Endothelial cell of umbilical vein (primary cell): ENCODE measurements around the gene GTF3C4. TPM values are rescaled to one million over a fixed set of nuclear protein-coding genes. Genes with fewer than 3 reads are reported as not detected.

Experiments
- BruUV-seq: library from RNA; stranded (reverse); fragments of 400-500 nt; replicated peaks from 2 replicates; lab custom pipeline; 2021; lab: Mats Ljungman, UMichigan
- CTCF ChIA-PET: fragments of 300-600, 350-600 bp; sonication (Branson Sonifier 250); formaldehyde crosslinking; loops from one replicate; lab custom pipeline; 2021; ENCODE audit warnings: antibody characterized with exemption, inconsistent platforms; lab: Charles Lee
- POLR2A ChIA-PET: fragments of 300-600, 350-600 bp; sonication (Branson Sonifier 250); formaldehyde crosslinking; loops from one replicate; lab custom pipeline; 2021; ENCODE audit warnings: antibody characterized with exemption, inconsistent platforms; lab: Charles Lee
- DNase-seq: peaks from one replicate; pipeline ENCODE4 v3.0.0-alpha.2; 2011; ENCODE audit warnings: low read depth, low spot score
- FAIRE-seq: peaks from 2 replicates; lab custom pipeline; 2011; peaks lifted over from hg19 to GRCh38; lab: Jason Lieb, UNC
- H2AFZ ChIP-seq: 2 replicates; pipeline ENCODE4 v1.6.0; 2012; ENCODE audit warnings: low read depth, low read length, control low read depth, inconsistent platforms
- H3K27ac ChIP-seq: 2 replicates; pipeline ENCODE4 v1.5.1; 2011; ENCODE audit warnings: low read depth, mild to moderate bottlenecking, control low read depth, low read length, moderate library complexity; ENCODE audit not compliant: insufficient read depth
- H3K27me3 ChIP-seq, 2 experiments: 2 replicates each; pipeline versions ENCODE4 v1.6.0 to v1.6.1; 2011; ENCODE audit warnings: low read length in 2 of 2, mixed read lengths in 1 of 2; ENCODE audit not compliant: control insufficient read depth in 2 of 2, insufficient read depth in 2 of 2
- H3K36me3 ChIP-seq, 2 experiments: 2 replicates in 1 of 2; 3 replicates in 1 of 2; pipeline ENCODE4 v1.5.1; 2011; ENCODE audit warnings: low read length in 2 of 2, mild to moderate bottlenecking in 1 of 2, moderate library complexity in 1 of 2; ENCODE audit not compliant: control insufficient read depth in 2 of 2, insufficient read depth in 2 of 2; ENCODE audit errors: extremely low read depth in 1 of 2
- H3K4me1 ChIP-seq: 3 replicates; pipeline ENCODE4 v1.5.1; 2011; ENCODE audit warnings: mild to moderate bottlenecking, low read length; ENCODE audit not compliant: control insufficient read depth, insufficient read depth; ENCODE audit errors: extremely low read depth
- H3K4me2 ChIP-seq: 2 replicates; pipeline ENCODE4 v1.6.1; 2011; ENCODE audit warnings: low read length, control low read depth, mixed read lengths; ENCODE audit not compliant: insufficient read depth
- H3K4me3 ChIP-seq, 3 experiments: fragments of 200-600 bp in 1 of 3; sonication (generic), shearing (Covaris generic) in 1 of 3; replicated peaks in 1 of 3; 2 replicates each; pipeline ENCODE4 v1.5.1; 2011 to 2016; ENCODE audit warnings: control low read depth in 3 of 3, low read length in 3 of 3, mild to moderate bottlenecking in 2 of 3, inconsistent platforms in 1 of 3, low read depth in 1 of 3, moderate library complexity in 1 of 3; ENCODE audit not compliant: insufficient read depth in 1 of 3
- H3K79me2 ChIP-seq: 2 replicates; pipeline ENCODE4 v1.6.0; 2012; ENCODE audit warnings: low read length, inconsistent platforms; ENCODE audit not compliant: control insufficient read depth, insufficient read depth
- H3K9ac ChIP-seq: replicated peaks from 2 replicates; pipeline ENCODE3; 2011; ENCODE audit warnings: low read length, control low read depth; ENCODE audit not compliant: insufficient read depth; ENCODE audit errors: extremely low read depth
- H3K9me1 ChIP-seq: replicated peaks from 3 replicates; pipeline ENCODE4 v1.6.0; 2011; ENCODE audit warnings: mild to moderate bottlenecking, low read length; ENCODE audit not compliant: control insufficient read depth, insufficient read depth; ENCODE audit errors: extremely low read depth
- H3K9me3 ChIP-seq: replicated peaks from 2 replicates; pipeline ENCODE4 v1.5.1; 2012; ENCODE audit warnings: low read length, inconsistent platforms; ENCODE audit not compliant: control insufficient read depth, insufficient read depth
- H4K20me1 ChIP-seq: replicated peaks from 2 replicates; pipeline ENCODE3; 2011; ENCODE audit warnings: mild to moderate bottlenecking, low read length; ENCODE audit not compliant: control insufficient read depth, insufficient read depth; ENCODE audit errors: extremely low read depth
- CTCF ChIP-seq, 2 donors: IDR thresholded peaks; 1 replicate in 1 of 2; 2 replicates in 1 of 2; pipeline ENCODE4 v1.5.1; 2011; ENCODE audit warnings: low read length in 2 of 2, mild to moderate bottlenecking in 2 of 2, moderate library complexity in 2 of 2, control low read depth in 1 of 2, inconsistent platforms in 1 of 2, low read depth in 1 of 2; ENCODE audit not compliant: insufficient read depth in 1 of 2; ENCODE audit errors: extremely low read depth in 1 of 2
- EZH2 ChIP-seq: IDR thresholded peaks from 2 replicates; pipeline ENCODE4 v1.6.1; 2012; ENCODE audit warnings: borderline replicate concordance, low read depth, mild to moderate bottlenecking, moderate library complexity, low read length, inconsistent platforms; ENCODE audit not compliant: severe bottlenecking
- FOS ChIP-seq: IDR thresholded peaks from 2 replicates; pipeline ENCODE4 v1.6.1; 2011; ENCODE audit warnings: mild to moderate bottlenecking, low read length, moderate library complexity, borderline replicate concordance; ENCODE audit not compliant: insufficient read depth
- GATA2 ChIP-seq: IDR thresholded peaks from 2 replicates; pipeline ENCODE4 v1.7.0; 2011; ENCODE audit warnings: low read depth, mild to moderate bottlenecking, moderate library complexity, mixed read lengths, low read length; ENCODE audit not compliant: insufficient read length, insufficient read depth
- JUN ChIP-seq: IDR thresholded peaks from 2 replicates; pipeline ENCODE4 v1.6.1; 2011; ENCODE audit warnings: borderline replicate concordance, low read depth; ENCODE audit not compliant: insufficient read length, insufficient read depth
- MYC ChIP-seq: IDR thresholded peaks from one replicate; pipeline ENCODE4 v1.6.1; 2011; ENCODE audit warnings: mild to moderate bottlenecking, low read depth, low read length
- POLR2A ChIP-seq: IDR thresholded peaks from 2 replicates; pipeline ENCODE4 v1.6.1; 2012; ENCODE audit warnings: low read depth, mild to moderate bottlenecking, control low read depth, low read length
- POLR2AphosphoS5 ChIP-seq: IDR thresholded peaks from 2 replicates; pipeline ENCODE4 v1.6.1; 2012; ENCODE audit warnings: low read depth, mild to moderate bottlenecking, control low read depth, low read length, moderate library complexity; ENCODE audit not compliant: insufficient read depth
- dilution Hi-C: fragments of 300-500 bp; cut with MboI; formaldehyde crosslinking; loops from one replicate; pipeline ENCODE4 v1.15.0; 2019; ENCODE audit warnings: low sequenced_read_pairs; ENCODE audit not compliant: extremely low pct_ligation_motif_present
- intact Hi-C: fragments of 100-400 bp; cut with micrococcal nuclease; formaldehyde crosslinking; loops from one replicate; pipeline ENCODE4 v1.10.0; 2022
- polyA plus RNA-seq, 4 experiments: library from polyadenylated mRNA; depleted of rRNA in 3 of 4; stranded (reverse) in 3 of 4; unstranded in 1 of 4; fragments of >200 nt; gene quantifications; 2 replicates each; pipeline versions ENCODE4 v1.2.1 to v1.2.3, GENCODE V29; 2011 to 2012; ENCODE audit warnings: missing spikeins in 1 of 4
- total RNA-seq: library from RNA; stranded (reverse); gene quantifications from 2 replicates; pipeline ENCODE4 v1.2.3, GENCODE V29; 2021
- TF ChIP-seq, protein P1 (sequence below): IDR thresholded peaks from 2 replicates; pipeline ENCODE4 v1.6.1; 2011; ENCODE audit not compliant: insufficient read depth, insufficient read length

Gene GTF3C4
- total and polyA plus RNA-seq, 2 donors (not counting 3 experiments of a cell fraction or from before 2014, with no cell fraction given): 3.3 to 19.2 TPM

DNA sequence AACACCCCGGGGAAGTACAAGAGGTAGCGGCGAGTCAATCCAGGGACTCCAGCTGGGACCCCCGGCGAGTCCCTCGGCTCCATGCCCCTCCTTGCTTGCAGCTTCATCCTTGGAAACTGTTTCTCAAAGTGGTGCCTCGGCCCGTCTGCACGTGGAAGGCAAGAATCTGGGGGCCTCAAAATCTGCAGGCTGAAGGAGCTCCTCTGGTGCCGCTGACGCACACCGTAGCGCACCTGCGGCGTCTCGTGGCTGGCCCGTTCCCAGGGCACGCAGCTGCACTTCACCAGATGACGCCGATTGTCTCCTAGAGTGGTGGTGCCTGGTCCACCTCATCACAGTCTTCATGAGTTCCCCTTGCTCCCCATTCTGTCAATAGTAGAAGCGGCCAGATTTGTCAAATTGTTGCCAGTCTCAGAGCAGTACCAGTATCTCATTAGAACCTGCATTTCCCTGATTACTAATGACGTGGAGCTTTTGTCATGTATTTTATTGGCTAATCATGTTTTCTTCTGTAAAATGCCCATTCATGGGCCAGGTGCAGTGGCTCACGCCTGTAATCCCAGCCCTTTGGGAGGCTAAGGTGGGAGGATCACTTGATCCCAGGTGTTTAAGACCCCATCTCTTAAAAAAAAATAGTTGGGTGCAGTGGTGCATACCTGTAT is 38.6 kb downstream of the GTF3C4 start:
- no peak overlapping the region for H3K4me3 ChIP-seq
- TF ChIP-seq FOS: no peak
- TF ChIP-seq CTCF (IDR thresholded peaks at IDR 0.05; ENCODE audit: extremely low read depth in 1 of 2, insufficient read depth in 1 of 2, low read depth in 1 of 2, low read length in 2 of 2): no peak
- TF ChIP-seq, protein P1, sequence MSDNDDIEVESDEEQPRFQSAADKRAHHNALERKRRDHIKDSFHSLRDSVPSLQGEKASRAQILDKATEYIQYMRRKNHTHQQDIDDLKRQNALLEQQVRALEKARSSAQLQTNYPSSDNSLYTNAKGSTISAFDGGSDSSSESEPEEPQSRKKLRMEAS: no peak
- no peak for TF ChIP-seq MYC
- no peak for TF ChIP-seq JUN
- TF ChIP-seq EZH2: no peak
- TF ChIP-seq GATA2: no peak
- no peak for TF ChIP-seq POLR2AphosphoS5
- no peak for TF ChIP-seq POLR2A
- intact Hi-C loops: no loop called here
- H3K36me3 ChIP-seq: no peaks in the 10 kb centered on the region
- no peaks in the 10 kb centered on the region for H4K20me1 ChIP-seq
- no TSS peak for BruUV-seq
- ChIA-PET CTCF (interaction anchor here (0.6 kb wide), 1 partner anchor 8 kb away, joined by 5 read pairs; no protein-coding TSS in a partner anchor), POLR2A (no interaction called here)
- H3K9me3 ChIP-seq: no peaks in the 10 kb centered on the region
- H3K4me1 ChIP-seq: no peaks in the 10 kb centered on the region
- H3K27me3 ChIP-seq: peaks cover 4% of the 10 kb centered on the region in 2 experiments
- H3K9ac ChIP-seq: no peak overlapping the region
- no peaks in the 10 kb centered on the region for H3K79me2 ChIP-seq
- no peak overlapping the region for H2AFZ ChIP-seq
- H3K4me2 ChIP-seq: no peak overlapping the region
- no peak overlapping the region for H3K27ac ChIP-seq
- dilution Hi-C loops: no loop called here
- FAIRE-seq (no peak), DNase-seq (no peak)
- no peaks in the 10 kb centered on the region for H3K9me1 ChIP-seq
